ENCODE measurements around the gene SLC22A7. TPM values are rescaled to one million over a fixed set of nuclear protein-coding genes. Genes with fewer than 3 reads are reported as not detected.

SLC22A7 gene
- total RNA-seq, 1 experiment from 2014 or later, result not detected

- intact Hi-C loops (cut with micrococcal nuclease; ENCODE audit: unreplicated experiment), result no loop called here
- Mint-ChIP-seq H3K27me3 (ENCODE audit: unreplicated experiment) (peaks cover 62% of the 10 kb centered on the region), H3K9me3 (ENCODE audit: low read depth, unreplicated experiment) (no peaks in the 10 kb centered on the region), H3K4me3 (ENCODE audit: low read depth, unreplicated experiment) (peak overlapping the region; percentile 65), H3K4me1 (ENCODE audit: low read depth, unreplicated experiment) (peaks cover 20% of the 10 kb centered on the region), H3K27ac (ENCODE audit: unreplicated experiment) (no peak overlapping the region), H3K36me3 (ENCODE audit: insufficient read depth, unreplicated experiment) (no peaks in the 10 kb centered on the region)
- no TSS peak for BruUV-seq (replicated peaks)
- TF ChIP-seq CTCF (IDR thresholded peaks at IDR 0.05; ENCODE audit: unreplicated experiment), result no peak
- DNase-seq, result no peak
- CTCF ChIA-PET, result interaction anchor here (1.2 to 1.6 kb wide), 6 partner anchors 8 to 129 kb away, joined by 3 to 6 read pairs (median 4); no protein-coding TSS in a partner anchor
These were observed 29.2 kb upstream of the SLC22A7 start for GRCh38 chr6:43268782-43269272.

GRCh38 chr6:43269273-43270007 lies 28.6 kb upstream of the SLC22A7 start:
- peak overlapping the region; percentile 65 for H3K4me3 Mint-ChIP-seq (ENCODE audit: low read depth, unreplicated experiment)
- DNase-seq, result peak; percentile 60
- intact Hi-C loops (cut with micrococcal nuclease; ENCODE audit: unreplicated experiment), result no loop called here
- H3K4me1 Mint-ChIP-seq (ENCODE audit: low read depth, unreplicated experiment), result peaks cover 20% of the 10 kb centered on the region
- no peak for TF ChIP-seq CTCF (IDR thresholded peaks at IDR 0.05; ENCODE audit: unreplicated experiment)
- CTCF ChIA-PET, result interaction anchor here (0.7 to 1.5 kb wide), 3 partner anchors 7 to 86 kb away, joined by 3 to 6 read pairs (median 4); no protein-coding TSS in a partner anchor
- H3K27me3 Mint-ChIP-seq (ENCODE audit: unreplicated experiment), result peaks cover 68% of the 10 kb centered on the region
- H3K36me3 Mint-ChIP-seq (ENCODE audit: insufficient read depth, unreplicated experiment), result no peaks in the 10 kb centered on the region
- H3K27ac Mint-ChIP-seq (ENCODE audit: unreplicated experiment), result no peak overlapping the region
- H3K9me3 Mint-ChIP-seq (ENCODE audit: low read depth, unreplicated experiment), result no peaks in the 10 kb centered on the region
- no TSS peak for BruUV-seq (replicated peaks)

GRCh38 chr6:43271103-43271815 lies 26.8 kb upstream of the SLC22A7 start:
- no peak overlapping the region for H3K4me3 Mint-ChIP-seq (ENCODE audit: low read depth, unreplicated experiment)

More at GRCh38 chr6:43271103-43271815, 26.8 kb upstream of the SLC22A7 start:
- BruUV-seq (replicated peaks), result no TSS peak
- CTCF ChIA-PET, result interaction anchor here (0.5 to 1.6 kb wide), 3 partner anchors 63 to 95 kb away, joined by 3 to 5 read pairs (median 3); no protein-coding TSS in a partner anchor
- TF ChIP-seq CTCF (IDR thresholded peaks at IDR 0.05; ENCODE audit: unreplicated experiment), result no peak
- DNase-seq, result no peak
- Mint-ChIP-seq H3K4me1 (ENCODE audit: low read depth, unreplicated experiment) (peaks cover 20% of the 10 kb centered on the region), H3K9me3 (ENCODE audit: low read depth, unreplicated experiment) (no peaks in the 10 kb centered on the region), H3K36me3 (ENCODE audit: insufficient read depth, unreplicated experiment) (peaks cover 9% of the 10 kb centered on the region), H3K27ac (ENCODE audit: unreplicated experiment) (no peak overlapping the region), H3K27me3 (ENCODE audit: unreplicated experiment) (peaks cover 87% of the 10 kb centered on the region)
- intact Hi-C loops (cut with micrococcal nuclease; ENCODE audit: unreplicated experiment), result no loop called here
